ENCODE data around the gene RALA.

Gene RALA

GRCh38 chr7:39753823-39754325 is 130.5 kb downstream of the RALA start:
- no peak for DNase-seq (ENCODE audit: low read depth)
- no peak overlapping the region for H3K4me3 ChIP-seq (ENCODE audit: low read depth, low read length)
- TF ChIP-seq POLR2A (IDR thresholded peaks at IDR 0.05; ENCODE audit: extremely low read depth, insufficient read length) (no peak), MAX (IDR thresholded peaks at IDR 0.05; ENCODE audit: low read depth, low read length) (no peak), MYC (IDR thresholded peaks at IDR 0.05; ENCODE audit: low read depth, low read length) (no peak), CTCF (IDR thresholded peaks at IDR 0.05; ENCODE audit: low read depth, low read length) (no peak)

GRCh38 chr7:39754326-39755120 is 131.2 kb downstream of the RALA start:
- TF ChIP-seq MYC (IDR thresholded peaks at IDR 0.05; ENCODE audit: low read depth, low read length), result no peak
- no peak for TF ChIP-seq MAX (IDR thresholded peaks at IDR 0.05; ENCODE audit: low read depth, low read length)
- TF ChIP-seq POLR2A (IDR thresholded peaks at IDR 0.05; ENCODE audit: extremely low read depth, insufficient read length), result no peak
- TF ChIP-seq CTCF (IDR thresholded peaks at IDR 0.05; ENCODE audit: low read depth, low read length), result no peak

GRCh38 chr7:39757604-39758003 is 134.2 kb downstream of the RALA start:
- no peak overlapping the region for H3K4me3 ChIP-seq (ENCODE audit: low read depth, low read length)
- no peak for DNase-seq (ENCODE audit: low read depth)
- no peak for TF ChIP-seq MYC (IDR thresholded peaks at IDR 0.05; ENCODE audit: low read depth, low read length)
- TF ChIP-seq MAX (IDR thresholded peaks at IDR 0.05; ENCODE audit: low read depth, low read length), result no peak
- TF ChIP-seq POLR2A (IDR thresholded peaks at IDR 0.05; ENCODE audit: extremely low read depth, insufficient read length), result no peak
- no peak for TF ChIP-seq CTCF (IDR thresholded peaks at IDR 0.05; ENCODE audit: low read depth, low read length)

More at GRCh38 chr7:39754326-39755120, 131.2 kb downstream of the RALA start:
- H3K4me3 ChIP-seq (ENCODE audit: low read depth, low read length), result no peak overlapping the region
- no peak for DNase-seq (ENCODE audit: low read depth)

Data from NB4 (cell line).